GM06990 (cell line): ENCODE results near the gene RNASEL.

ENCODE experiments used
- DNase-seq: peaks from one replicate; pipeline ENCODE4 v3.0.0-alpha.2; 2011; ENCODE audit not compliant: insufficient read length; ENCODE audit errors: extremely low read depth
- H3K27me3 ChIP-seq: replicated peaks from 2 replicates; pipeline ENCODE4 v1.6.0; 2011; ENCODE audit warnings: low read length; ENCODE audit not compliant: control insufficient read depth, insufficient read depth
- H3K36me3 ChIP-seq: 2 replicates; pipeline ENCODE4 v1.5.1; 2011; ENCODE audit warnings: low read length; ENCODE audit not compliant: control insufficient read depth, insufficient read depth
- H3K4me3 ChIP-seq: replicated peaks from 2 replicates; pipeline ENCODE4 v1.5.1; 2011; ENCODE audit warnings: low read depth, mild to moderate bottlenecking, control low read depth, low read length
- TF ChIP-seq, protein P1 (sequence below): IDR thresholded peaks from 2 replicates; pipeline ENCODE4 v1.5.1; 2011; ENCODE audit warnings: low read length, control low read depth, mild to moderate bottlenecking, inconsistent platforms; ENCODE audit not compliant: insufficient read depth, poor library complexity, severe bottlenecking

RNASEL gene

DNA sequence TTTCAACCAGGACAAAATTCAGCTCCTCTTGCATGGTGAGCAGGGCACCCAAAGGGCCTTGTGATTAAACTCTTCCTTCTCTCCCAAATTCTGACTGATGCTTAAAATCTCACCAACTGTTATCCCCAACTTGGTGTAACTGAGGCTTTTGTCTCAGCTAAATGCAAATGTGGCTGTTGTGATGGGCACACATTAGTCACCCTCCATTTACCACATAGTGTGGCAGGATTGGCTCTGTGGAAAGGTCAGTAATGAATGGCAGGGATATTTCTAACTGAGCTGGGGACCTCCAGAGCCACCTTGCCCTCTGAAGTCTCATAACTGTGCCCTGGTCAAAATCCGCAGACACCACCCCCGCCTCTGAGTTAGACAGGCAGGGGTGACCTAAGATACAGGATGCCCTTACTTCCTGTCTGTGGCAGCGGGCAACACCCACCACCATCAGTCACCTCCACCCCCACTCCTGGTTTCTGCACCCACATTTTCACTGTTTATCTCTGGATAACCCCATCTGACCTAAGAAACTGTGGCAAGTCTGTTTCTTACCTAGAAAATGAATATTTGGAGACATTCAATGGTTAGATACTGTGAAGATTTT lies 40.5 kb upstream of the RNASEL start:
- no peak for DNase-seq
- no peaks in the 10 kb centered on the region for H3K27me3 ChIP-seq
- H3K36me3 ChIP-seq, result no peaks in the 10 kb centered on the region
- TF ChIP-seq, protein P1, sequence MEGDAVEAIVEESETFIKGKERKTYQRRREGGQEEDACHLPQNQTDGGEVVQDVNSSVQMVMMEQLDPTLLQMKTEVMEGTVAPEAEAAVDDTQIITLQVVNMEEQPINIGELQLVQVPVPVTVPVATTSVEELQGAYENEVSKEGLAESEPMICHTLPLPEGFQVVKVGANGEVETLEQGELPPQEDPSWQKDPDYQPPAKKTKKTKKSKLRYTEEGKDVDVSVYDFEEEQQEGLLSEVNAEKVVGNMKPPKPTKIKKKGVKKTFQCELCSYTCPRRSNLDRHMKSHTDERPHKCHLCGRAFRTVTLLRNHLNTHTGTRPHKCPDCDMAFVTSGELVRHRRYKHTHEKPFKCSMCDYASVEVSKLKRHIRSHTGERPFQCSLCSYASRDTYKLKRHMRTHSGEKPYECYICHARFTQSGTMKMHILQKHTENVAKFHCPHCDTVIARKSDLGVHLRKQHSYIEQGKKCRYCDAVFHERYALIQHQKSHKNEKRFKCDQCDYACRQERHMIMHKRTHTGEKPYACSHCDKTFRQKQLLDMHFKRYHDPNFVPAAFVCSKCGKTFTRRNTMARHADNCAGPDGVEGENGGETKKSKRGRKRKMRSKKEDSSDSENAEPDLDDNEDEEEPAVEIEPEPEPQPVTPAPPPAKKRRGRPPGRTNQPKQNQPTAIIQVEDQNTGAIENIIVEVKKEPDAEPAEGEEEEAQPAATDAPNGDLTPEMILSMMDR, result no peak
- no peak overlapping the region for H3K4me3 ChIP-seq

DNA sequence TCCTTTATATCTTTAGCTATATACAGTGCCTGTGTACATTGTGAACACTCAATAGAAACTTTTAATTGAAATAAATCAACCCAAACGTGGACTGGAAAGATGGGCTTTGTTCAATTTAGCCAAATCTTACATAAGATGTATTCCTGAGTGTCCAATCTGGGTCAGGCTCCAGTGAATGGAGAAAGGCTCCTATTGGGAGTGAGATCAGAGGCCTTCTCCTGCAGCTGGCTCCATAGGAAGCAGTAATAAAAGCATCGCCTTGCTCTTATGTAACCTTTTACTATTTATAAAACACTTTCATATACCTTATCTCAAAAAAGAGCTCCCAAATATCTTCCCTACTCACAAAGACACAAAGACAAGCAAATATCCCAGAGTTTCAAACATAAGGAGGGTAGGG lies 40.0 kb upstream of the RNASEL start:
- no peak overlapping the region for H3K4me3 ChIP-seq
- DNase-seq, result no peak
- TF ChIP-seq, protein P1, result no peak
- H3K36me3 ChIP-seq, result no peaks in the 10 kb centered on the region
- no peaks in the 10 kb centered on the region for H3K27me3 ChIP-seq

DNA sequence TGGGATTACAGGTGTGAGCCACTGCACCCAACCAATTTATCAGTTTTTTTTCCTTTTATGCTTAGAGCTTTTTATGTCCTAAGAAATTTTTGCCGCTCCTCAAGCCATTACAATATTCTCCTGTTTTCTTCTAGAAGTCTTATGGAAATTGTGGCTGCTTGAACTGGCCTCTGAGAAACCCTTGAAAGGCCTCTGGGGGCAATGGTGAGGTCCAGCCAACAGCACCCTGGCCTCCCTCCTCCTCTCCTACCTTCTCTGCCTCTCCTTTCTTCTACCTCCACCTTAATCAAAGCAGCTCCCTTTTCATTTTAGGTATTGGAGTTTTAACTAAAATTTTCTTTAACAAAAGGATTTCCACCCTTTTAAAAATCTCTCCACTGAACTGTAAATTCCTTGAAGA lies 39.6 kb upstream of the RNASEL start:
- no peak for DNase-seq
- TF ChIP-seq, protein P1, result no peak
- H3K27me3 ChIP-seq, result no peaks in the 10 kb centered on the region
- H3K36me3 ChIP-seq, result no peaks in the 10 kb centered on the region
- no peak overlapping the region for H3K4me3 ChIP-seq

DNA sequence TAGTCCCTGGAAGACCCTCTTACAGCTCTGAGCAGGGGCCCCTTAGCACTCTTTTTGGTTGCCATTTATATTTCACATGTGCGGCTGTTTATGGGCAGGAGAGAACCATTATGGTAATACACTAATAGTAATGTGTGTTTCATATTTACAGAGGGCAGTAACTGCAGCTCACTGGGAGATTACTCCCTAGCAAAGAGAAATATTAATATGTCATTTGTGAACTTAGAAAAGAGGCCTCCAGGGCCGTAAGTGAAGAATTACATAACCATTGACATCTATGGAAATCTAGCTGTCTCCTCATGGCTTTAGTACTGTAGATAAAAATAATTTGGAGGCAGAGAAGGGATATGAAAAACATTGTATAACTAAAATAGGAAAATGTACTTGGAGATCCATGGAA lies 38.6 kb upstream of the RNASEL start:
- no peaks in the 10 kb centered on the region for H3K27me3 ChIP-seq
- no peak overlapping the region for H3K4me3 ChIP-seq
- H3K36me3 ChIP-seq, result no peaks in the 10 kb centered on the region
- no peak for DNase-seq
- TF ChIP-seq, protein P1, result no peak

DNA sequence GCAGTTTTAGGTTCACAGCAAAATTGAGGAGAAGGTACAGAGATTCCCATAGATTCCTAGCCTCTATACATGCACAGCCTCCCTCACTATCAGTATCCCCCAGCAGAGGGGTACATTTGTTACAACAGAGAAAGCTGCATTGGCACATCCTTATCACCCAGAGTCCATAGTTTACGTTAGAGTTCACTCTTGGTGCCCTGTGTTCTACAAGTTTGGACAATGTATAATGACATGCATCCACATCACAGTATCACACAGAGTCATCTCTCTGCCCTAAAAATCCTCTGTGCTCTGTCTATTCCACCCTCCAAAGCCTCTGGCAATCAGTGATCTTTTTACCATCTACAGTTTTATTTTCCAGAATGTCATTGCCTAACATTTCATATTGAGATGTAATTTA lies 37.5 kb upstream of the RNASEL start:
- Histone ChIP-seq H3K4me3 (no peak overlapping the region), H3K27me3 (no peaks in the 10 kb centered on the region), H3K36me3 (no peaks in the 10 kb centered on the region)
- no peak for DNase-seq
- TF ChIP-seq, protein P1, result no peak
